Adrenal gland (tissue), 19 donors: ENCODE data around the gene TMEM14A. TPM values are rescaled to one million over a fixed set of nuclear protein-coding genes. Genes with fewer than 3 reads are reported as not detected.

Experiments used
- DNase-seq, 7 donors: peaks; one replicate each; pipeline ENCODE4 v3.0.0-alpha.2; 2019 to 2020
- H3K27ac ChIP-seq, 5 donors: fragments of 200-600 bp; sonication (generic) in 4 of 5; 1 replicate in 3 of 5; 2 replicates in 2 of 5; pipeline versions ENCODE4 v1.5.1 to v1.8.0; 2016 to 2020; ENCODE audit warnings: mild to moderate bottlenecking in 1 of 5
- H3K27me3 ChIP-seq: fragments of 200-600 bp; 2 replicates; pipeline ENCODE4 v1.8.0; 2021
- H3K36me3 ChIP-seq, 2 donors: fragments of 200-600 bp; replicated peaks in 1 of 2; 1 replicate in 1 of 2; 2 replicates in 1 of 2; pipeline versions ENCODE4 v1.5.1 to v1.8.0; 2018 to 2022
- H3K4me1 ChIP-seq, 2 donors: fragments of 200-600 bp; replicated peaks in 1 of 2; 1 replicate in 1 of 2; 2 replicates in 1 of 2; pipeline versions ENCODE4 v1.5.1 to v1.8.0; 2018 to 2021
- H3K4me3 ChIP-seq, 4 donors: fragments of 200-600 bp; sonication (generic) in 3 of 4; one replicate each; pipeline ENCODE4 v1.5.1; 2016 to 2018
- H3K9me3 ChIP-seq, 3 donors: fragments of 200-600 bp; sonication (generic) in 1 of 3; replicated peaks in 1 of 3; 1 replicate in 2 of 3; 2 replicates in 1 of 3; pipeline versions ENCODE4 v1.5.1 to v1.8.0; 2016 to 2021
- POLR2A ChIP-seq, 2 donors: fragments of 450-650 bp; IDR thresholded peaks; one replicate each; pipeline ENCODE4 v1.6.1; 2017; ENCODE audit warnings: antibody characterized with exemption in 2 of 2, mild to moderate bottlenecking in 2 of 2, moderate library complexity in 1 of 2
- WGBS, 4 donors: extraction: QIAGEN DNeasy Blood & Tissue Kit in 2 of 4; methylation state at CpG; one replicate each; pipeline versions ENCODE4 v1.1.5 to v1.1.7; 2013 to 2017; 5-methylcytosine and 5-hydroxymethylcytosine counted together
- intact Hi-C, 2 donors: fragments of 100-400 bp; cut with DNase I; formaldehyde crosslinking; loops; one replicate each; pipeline versions ENCODE4 v1.14.1 to v1.15.0; 2022 to 2023
- long read RNA-seq, 10 donors: library from polyadenylated mRNA in 3 of 10; unstranded in 2 of 10; stranded (forward) in 1 of 10; transcript quantifications; one replicate each; pipeline ENCODE4 v2.0.0 and lab custom pipeline, GENCODE V29; 2021 to 2026
- polyA plus RNA-seq, 3 donors: library from polyadenylated mRNA; stranded (reverse); fragments of 200-250 nt in 2 of 3; fragments of 350-450 nt in 1 of 3; fragmentation: Illumina TruSeq in 1 of 3; extraction: RNeasy Lipid Tissue Mini Kit (QIAGEN cat#74804) in 1 of 3; gene quantifications; one replicate each; pipeline ENCODE4 v1.2.3, GENCODE V29; 2013 to 2014
- total RNA-seq, 9 donors: library from RNA; depleted of rRNA in 4 of 9; stranded (reverse); fragments of >200 nt in 4 of 9; fragments of 120-200 nt in 1 of 9; fragmentation: NEBNext Ultra II Directional in 1 of 9; extraction: Animal tissue kit (Norgen Biotek cat#: 25700) in 1 of 9; gene quantifications; one replicate each; pipeline versions ENCODE4 v1.1.0 to v1.2.4, GENCODE V29; 2013 to 2023
- TF ChIP-seq, protein P1 (sequence below), 6 experiments: fragments of 450-650 bp in 4 of 6; fragments of 200-600 bp in 2 of 6; sonication (generic) in 1 of 6; IDR thresholded peaks; 1 replicate in 5 of 6; 2 replicates in 1 of 6; pipeline versions ENCODE4 v1.5.1 to v1.8.0; 2016 to 2021; ENCODE audit warnings: antibody characterized with exemption in 6 of 6, mild to moderate bottlenecking in 2 of 6, moderate library complexity in 1 of 6
- donor health status: healthy with polysubstance abuse.
- donor health status: Bipolar disorder and iron deficiency.
- donor health status: DM: yes; HTN: yes; CAD: no.
- donor health status: DM: no; HTN: no; CAD: no.
- donor health status: DM: no; HTN: no; CAD: no.
- donor health status: DM: yes; HTN: yes; CAD: no.

TMEM14A gene, protein sequence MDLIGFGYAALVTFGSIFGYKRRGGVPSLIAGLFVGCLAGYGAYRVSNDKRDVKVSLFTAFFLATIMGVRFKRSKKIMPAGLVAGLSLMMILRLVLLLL
- 10 to 100 TPM; 26.7 to 70.9 (median 51.4) TPM for total RNA-seq
- polyA plus RNA-seq: 10 to 100 TPM; 12.9 to 63.2 (median 25.1) TPM
- long read RNA-seq, donor 1, transcript TMEM14A-201 (5 exons, 992 nt): major isoform, 83 of 104 reads
- long read RNA-seq, donor 1, partial matches to known transcripts: 21 of 104 reads
- long read RNA-seq, donor 1, other reads (novel, unspliced or antisense): 0 of 104 reads
- long read RNA-seq, donor 2, transcript TMEM14A-201 (5 exons, 992 nt): major isoform, 45 of 45 reads
- long read RNA-seq, donor 2, partial matches to known transcripts: 0 of 45 reads
- long read RNA-seq, donor 2, other reads (novel, unspliced or antisense): 0 of 45 reads
- long read RNA-seq, donor 3, transcript TMEM14A-201 (5 exons, 992 nt): major isoform, 44 of 49 reads
- long read RNA-seq, donor 3, partial matches to known transcripts: 5 of 49 reads
- long read RNA-seq, donor 3, other reads (novel, unspliced or antisense): 0 of 49 reads
- long read RNA-seq, donor 4, transcript TMEM14A-201 (5 exons, 992 nt): major isoform, 91 of 94 reads
- long read RNA-seq, donor 4, partial matches to known transcripts: 0 of 94 reads
- long read RNA-seq, donor 4, other reads (novel, unspliced or antisense): 3 of 94 reads
- long read RNA-seq, donor 5, transcript TMEM14A-201 (5 exons, 992 nt): major isoform, 110 of 117 reads
- long read RNA-seq, donor 5, partial matches to known transcripts: 1 of 117 reads
- long read RNA-seq, donor 5, other reads (novel, unspliced or antisense): 6 of 117 reads
- long read RNA-seq, donor 6, transcript TMEM14A-201 (5 exons, 992 nt): major isoform, 58 of 65 reads
- long read RNA-seq, donor 6, partial matches to known transcripts: 1 of 65 reads
- long read RNA-seq, donor 6, other reads (novel, unspliced or antisense): 6 of 65 reads
- long read RNA-seq, donor 7, transcript TMEM14A-201 (5 exons, 992 nt): major isoform, 33 of 299 reads
- long read RNA-seq, donor 7, partial matches to known transcripts: 266 of 299 reads
- long read RNA-seq, donor 7, other reads (novel, unspliced or antisense): 0 of 299 reads
- long read RNA-seq, donor 8, transcript TMEM14A-201 (5 exons, 992 nt): major isoform, 100 of 798 reads
- long read RNA-seq, donor 8, partial matches to known transcripts: 651 of 798 reads
- long read RNA-seq, donor 8, other reads (novel, unspliced or antisense): 47 of 798 reads
- long read RNA-seq, donor 9, transcript TMEM14A-201 (5 exons, 992 nt): major isoform, 62 of 2,732 reads
- long read RNA-seq, donor 9, partial matches to known transcripts: 2,618 of 2,732 reads
- long read RNA-seq, donor 9, other reads (novel, unspliced or antisense): 52 of 2,732 reads
- long read RNA-seq, donor 10, transcript TMEM14A-201 (5 exons, 992 nt): major isoform, 34 of 34 reads
- long read RNA-seq, donor 10, partial matches to known transcripts: 0 of 34 reads
- long read RNA-seq, donor 10, other reads (novel, unspliced or antisense): 0 of 34 reads

GRCh38 chr6:52670502-52671409 lies at the start of gene TMEM14A:
Gene TMEM14A (plus strand): TSS chr6:52671113. CDS start chr6:52677103, 5,990 bp downstream.
- 4 to 10% (median 6%) methylated on average over 21 to 42 of the region's 42 CpGs for WGBS, 4 donors
- H3K9me3 ChIP-seq: no peaks in the 10 kb centered on the region
- H3K27me3 ChIP-seq: no peaks in the 10 kb centered on the region
- intact Hi-C loops: no loop called here
- peak in 1 of 2 donors; percentile 78 for TF ChIP-seq POLR2A (IDR thresholded peaks at IDR 0.05)
- TF ChIP-seq, protein P1, sequence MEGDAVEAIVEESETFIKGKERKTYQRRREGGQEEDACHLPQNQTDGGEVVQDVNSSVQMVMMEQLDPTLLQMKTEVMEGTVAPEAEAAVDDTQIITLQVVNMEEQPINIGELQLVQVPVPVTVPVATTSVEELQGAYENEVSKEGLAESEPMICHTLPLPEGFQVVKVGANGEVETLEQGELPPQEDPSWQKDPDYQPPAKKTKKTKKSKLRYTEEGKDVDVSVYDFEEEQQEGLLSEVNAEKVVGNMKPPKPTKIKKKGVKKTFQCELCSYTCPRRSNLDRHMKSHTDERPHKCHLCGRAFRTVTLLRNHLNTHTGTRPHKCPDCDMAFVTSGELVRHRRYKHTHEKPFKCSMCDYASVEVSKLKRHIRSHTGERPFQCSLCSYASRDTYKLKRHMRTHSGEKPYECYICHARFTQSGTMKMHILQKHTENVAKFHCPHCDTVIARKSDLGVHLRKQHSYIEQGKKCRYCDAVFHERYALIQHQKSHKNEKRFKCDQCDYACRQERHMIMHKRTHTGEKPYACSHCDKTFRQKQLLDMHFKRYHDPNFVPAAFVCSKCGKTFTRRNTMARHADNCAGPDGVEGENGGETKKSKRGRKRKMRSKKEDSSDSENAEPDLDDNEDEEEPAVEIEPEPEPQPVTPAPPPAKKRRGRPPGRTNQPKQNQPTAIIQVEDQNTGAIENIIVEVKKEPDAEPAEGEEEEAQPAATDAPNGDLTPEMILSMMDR (IDR thresholded peaks at IDR 0.05): peak in 1 of 6 experiments; percentile 13
- peak; percentile 94 to 97 (median 96) for DNase-seq
- peaks cover 8 to 19% of the 10 kb centered on the region in 2 donors for H3K4me1 ChIP-seq
- H3K36me3 ChIP-seq: no peaks in the 10 kb centered on the region
- H3K4me3 ChIP-seq: peak within 1 kb of the TSS; percentile 39 to 81 (median 59)
- H3K27ac ChIP-seq: peak within 1 kb of the TSS in 3 of 5 donors; percentile 17 to 79 (median 49)

- TF ChIP-seq POLR2A (IDR thresholded peaks at IDR 0.05): no peak
- TF ChIP-seq, protein P1 (IDR thresholded peaks at IDR 0.05): no peak
- Histone ChIP-seq H3K36me3 (no peaks in the 10 kb centered on the region), H3K4me3 (no peak overlapping the region), H3K27me3 (no peaks in the 10 kb centered on the region), H3K4me1 (no peaks in the 10 kb centered on the region), H3K27ac (no peak overlapping the region), H3K9me3 (no peaks in the 10 kb centered on the region)
- WGBS, 4 donors: 51 to 74% (median 64%) methylated on average over 1 of the region's 1 CpG
- intact Hi-C loops: no loop called here
- no peak for DNase-seq
These were observed 49.3 kb upstream of the TMEM14A start for GRCh38 chr6:52621631-52622030.

GRCh38 chr6:52622810-52623209 lies 48.1 kb upstream of the TMEM14A start:
- TF ChIP-seq, protein P1 (IDR thresholded peaks at IDR 0.05): no peak
- no peak for TF ChIP-seq POLR2A (IDR thresholded peaks at IDR 0.05)
- no peaks in the 10 kb centered on the region for H3K36me3 ChIP-seq
- H3K9me3 ChIP-seq: no peaks in the 10 kb centered on the region
- H3K27ac ChIP-seq: no peak overlapping the region
- WGBS, 4 donors: 85 to 96% (median 93%) methylated on average over 2 of the region's 2 CpGs
- no peaks in the 10 kb centered on the region for H3K27me3 ChIP-seq
- no peak for DNase-seq
- no peak overlapping the region for H3K4me3 ChIP-seq
- intact Hi-C loops: no loop called here
- no peaks in the 10 kb centered on the region for H3K4me1 ChIP-seq
